Effector memory CD4-positive, alpha-beta T cell (primary cell): ENCODE measurements around the gene SRL.

Source experiments
- DNase-seq, 3 donors: peaks; one replicate each; pipeline ENCODE4 v3.0.0-alpha.2; 2020
- H3K27ac ChIP-seq: 2 replicates; pipeline ENCODE4 v1.7.0; 2013; ENCODE audit warnings: mild to moderate bottlenecking, low read length, moderate library complexity; ENCODE audit not compliant: insufficient read depth, poor library complexity, severe bottlenecking
- H3K27me3 ChIP-seq: replicated peaks from 2 replicates; pipeline ENCODE4 v1.7.0; 2013; ENCODE audit warnings: mild to moderate bottlenecking, low read length; ENCODE audit not compliant: insufficient read depth, control insufficient read depth, poor library complexity, severe bottlenecking
- H3K36me3 ChIP-seq: 2 replicates; pipeline ENCODE4 v1.7.0; 2013; ENCODE audit warnings: mild to moderate bottlenecking, low read length, moderate library complexity; ENCODE audit not compliant: control insufficient read depth, insufficient read depth
- H3K4me1 ChIP-seq: 2 replicates; pipeline ENCODE4 v1.7.0; 2013; ENCODE audit warnings: low read length, mild to moderate bottlenecking; ENCODE audit not compliant: control insufficient read depth, insufficient read depth, poor library complexity, severe bottlenecking
- H3K4me3 ChIP-seq: 2 replicates; pipeline ENCODE4 v1.7.0; 2013; ENCODE audit warnings: low read length, low read depth, mild to moderate bottlenecking; ENCODE audit not compliant: insufficient read depth, poor library complexity, severe bottlenecking
- H3K9me3 ChIP-seq: 2 replicates; pipeline ENCODE4 v1.7.0; 2013; ENCODE audit warnings: mild to moderate bottlenecking, low read length, moderate library complexity; ENCODE audit not compliant: control insufficient read depth

The SRL gene

DNA sequence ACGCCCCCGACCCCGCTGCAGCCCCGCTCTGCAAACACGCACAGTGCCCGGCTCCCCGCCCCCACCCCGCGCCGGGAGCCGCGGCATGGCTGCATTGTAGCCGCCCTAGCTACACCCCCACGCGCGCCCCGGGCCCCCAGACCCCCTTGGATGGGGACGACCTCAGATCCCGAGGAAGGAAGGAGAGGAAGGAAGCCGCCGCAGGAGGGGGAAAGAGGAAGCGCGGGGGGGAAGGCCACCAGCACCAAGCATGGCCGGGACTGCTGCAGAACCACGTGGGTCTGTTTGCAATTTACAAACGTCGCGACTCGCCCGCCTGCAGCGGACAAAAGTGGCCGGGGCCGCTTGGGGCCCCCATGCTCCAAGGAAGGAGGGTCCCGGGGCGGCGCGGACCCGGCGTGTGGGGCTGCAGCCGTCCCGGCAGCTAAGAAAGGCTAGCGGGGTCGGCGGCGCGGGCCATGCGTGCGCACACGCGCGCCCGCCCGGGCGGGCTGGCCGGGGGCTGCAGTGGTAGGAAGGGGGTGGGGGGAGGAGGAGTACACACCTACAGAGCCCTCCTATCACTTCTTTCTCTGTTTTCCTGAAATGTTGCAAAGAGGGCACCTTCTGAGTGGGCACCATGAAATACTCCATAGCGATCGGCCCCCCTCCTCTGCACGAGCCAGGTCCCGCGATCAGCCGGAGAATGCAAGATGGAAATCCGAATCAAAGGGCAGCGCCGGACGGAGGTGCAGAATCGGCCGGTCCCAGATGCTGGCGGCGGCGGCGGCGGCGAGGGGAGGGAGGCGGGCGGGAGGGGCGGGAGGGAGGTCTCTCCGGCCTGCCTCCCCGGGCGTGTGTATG is 30.5 kb upstream of the SRL start:
- no peaks in the 10 kb centered on the region for H3K9me3 ChIP-seq
- H3K27me3 ChIP-seq: no peaks in the 10 kb centered on the region
- no peak for DNase-seq
- H3K4me1 ChIP-seq: peaks cover 15% of the 10 kb centered on the region
- peak overlapping the region; percentile 98 for H3K4me3 ChIP-seq
- H3K36me3 ChIP-seq: no peaks in the 10 kb centered on the region
- peak overlapping the region; percentile 70 for H3K27ac ChIP-seq

DNA sequence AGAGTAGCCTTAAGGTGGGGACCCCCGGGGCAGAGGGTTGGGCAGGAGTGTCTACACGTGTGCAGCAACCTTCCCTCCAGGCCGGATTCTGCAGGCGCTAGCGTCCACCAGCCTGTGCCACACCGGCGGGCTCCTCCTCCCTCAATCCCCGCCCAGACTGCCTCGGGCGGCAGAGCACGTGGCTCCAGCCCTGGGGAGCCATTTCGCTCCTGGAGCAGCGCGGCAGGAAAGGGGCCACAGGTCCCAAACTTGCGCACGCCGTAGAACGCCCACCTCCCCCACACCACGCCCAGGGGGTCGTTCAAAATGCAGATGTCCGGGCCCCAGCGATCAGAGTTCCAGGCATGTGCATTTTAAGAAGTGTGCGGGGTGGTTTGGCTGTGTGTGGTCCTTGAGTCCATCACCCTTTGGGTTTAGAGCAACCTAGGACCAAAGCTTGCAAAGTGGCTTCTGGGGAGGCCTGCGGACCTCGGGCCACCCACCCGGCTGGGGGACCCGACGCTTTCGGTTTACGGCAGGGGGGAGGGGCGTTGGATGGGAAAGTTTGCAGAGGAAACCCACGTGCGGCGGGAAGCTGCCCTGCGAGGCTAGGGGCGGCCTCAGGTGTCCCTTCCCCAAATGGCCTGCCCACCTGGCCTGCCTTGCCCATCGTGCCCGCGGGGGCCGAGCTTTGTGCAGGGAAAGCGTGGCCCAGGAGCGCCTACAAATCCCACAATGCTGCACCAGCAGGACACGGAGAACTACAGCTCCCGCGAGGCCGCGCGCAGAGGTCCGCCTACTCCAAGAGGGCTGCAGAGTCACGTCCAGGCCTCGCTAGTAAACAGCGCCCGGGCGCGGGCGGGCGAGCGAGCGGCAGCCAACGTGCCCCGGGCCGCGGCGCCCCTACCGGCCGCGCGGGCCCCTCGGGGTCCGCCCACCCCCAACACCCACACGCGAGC is 29.6 kb upstream of the SRL start:
- DNase-seq: peak; percentile 66 to 82 (median 77)
- Histone ChIP-seq H3K4me1 (peaks cover 15% of the 10 kb centered on the region), H3K27ac (peak overlapping the region; percentile 70), H3K36me3 (no peaks in the 10 kb centered on the region), H3K27me3 (no peaks in the 10 kb centered on the region), H3K4me3 (peak overlapping the region; percentile 98), H3K9me3 (no peaks in the 10 kb centered on the region)

DNA sequence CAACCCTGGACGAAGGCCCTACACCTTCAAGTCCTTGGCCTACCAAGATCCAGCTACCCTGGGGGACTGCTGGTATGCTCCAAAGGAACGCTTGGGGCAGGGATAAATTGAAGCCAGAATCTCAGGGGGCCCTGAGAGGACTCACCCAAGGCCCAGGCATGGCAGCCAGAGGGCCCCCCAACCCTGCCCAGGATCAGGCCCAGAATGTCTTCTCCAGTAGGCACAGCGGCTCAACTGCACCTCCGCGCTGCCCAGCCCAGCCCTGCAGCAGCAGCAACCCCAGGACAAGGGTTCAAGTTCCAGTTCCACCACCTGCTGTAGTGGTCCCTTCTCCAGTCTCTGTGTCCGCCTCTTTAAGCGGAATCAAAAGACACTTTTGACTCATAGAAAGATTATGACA is 28.7 kb upstream of the SRL start:
- H3K4me1 ChIP-seq: peaks cover 15% of the 10 kb centered on the region
- H3K27me3 ChIP-seq: no peaks in the 10 kb centered on the region
- no peak overlapping the region for H3K4me3 ChIP-seq
- no peak for DNase-seq
- H3K9me3 ChIP-seq: no peaks in the 10 kb centered on the region
- no peak overlapping the region for H3K27ac ChIP-seq
- H3K36me3 ChIP-seq: no peaks in the 10 kb centered on the region

DNA sequence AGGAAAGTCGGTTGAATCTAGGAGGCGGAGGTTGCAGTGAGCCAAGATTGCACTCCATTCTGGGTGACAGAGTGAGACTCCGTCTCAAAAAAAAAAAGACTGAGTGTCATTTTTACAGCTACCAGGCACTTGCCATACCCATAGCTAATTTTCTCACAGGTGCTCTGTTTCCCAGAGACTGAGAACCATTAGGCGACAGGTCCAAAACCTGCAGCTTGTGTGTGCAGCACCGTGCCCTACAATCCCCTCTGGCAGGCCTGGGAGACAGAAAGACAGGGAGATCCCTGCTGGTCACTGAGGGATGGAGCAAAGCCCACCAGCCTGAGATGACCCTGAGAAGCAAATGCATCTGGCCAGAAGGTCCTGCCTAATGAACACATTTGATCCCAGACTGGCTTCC is 28.2 kb upstream of the SRL start:
- no peaks in the 10 kb centered on the region for H3K27me3 ChIP-seq
- H3K9me3 ChIP-seq: no peaks in the 10 kb centered on the region
- H3K36me3 ChIP-seq: no peaks in the 10 kb centered on the region
- no peak for DNase-seq
- peaks cover 15% of the 10 kb centered on the region for H3K4me1 ChIP-seq
- H3K27ac ChIP-seq: no peak overlapping the region
- H3K4me3 ChIP-seq: no peak overlapping the region

DNA sequence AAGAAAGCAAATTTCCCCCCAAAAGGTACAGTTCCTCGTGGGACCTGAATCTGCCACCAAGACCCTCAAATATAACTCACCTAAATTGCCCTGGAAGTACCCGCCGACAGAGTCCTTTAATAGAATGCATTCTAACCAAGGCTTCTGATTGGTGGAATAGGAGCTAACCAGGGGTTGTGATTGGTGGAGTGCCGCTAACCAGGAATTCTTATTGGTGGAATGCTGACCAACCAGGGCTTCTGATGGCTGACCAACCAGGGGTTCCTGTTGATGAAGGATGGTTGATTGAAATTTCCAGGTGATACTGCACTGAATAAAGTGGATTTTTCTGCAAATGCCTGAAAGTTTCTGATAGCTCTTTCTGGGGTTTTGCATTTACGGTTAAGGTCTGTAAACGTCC is 24.5 kb upstream of the SRL start:
- H3K27me3 ChIP-seq: no peaks in the 10 kb centered on the region
- H3K27ac ChIP-seq: no peak overlapping the region
- no peaks in the 10 kb centered on the region for H3K9me3 ChIP-seq
- no peak overlapping the region for H3K4me3 ChIP-seq
- no peak for DNase-seq
- H3K36me3 ChIP-seq: peaks cover 15% of the 10 kb centered on the region
- peaks cover 7% of the 10 kb centered on the region for H3K4me1 ChIP-seq

DNA sequence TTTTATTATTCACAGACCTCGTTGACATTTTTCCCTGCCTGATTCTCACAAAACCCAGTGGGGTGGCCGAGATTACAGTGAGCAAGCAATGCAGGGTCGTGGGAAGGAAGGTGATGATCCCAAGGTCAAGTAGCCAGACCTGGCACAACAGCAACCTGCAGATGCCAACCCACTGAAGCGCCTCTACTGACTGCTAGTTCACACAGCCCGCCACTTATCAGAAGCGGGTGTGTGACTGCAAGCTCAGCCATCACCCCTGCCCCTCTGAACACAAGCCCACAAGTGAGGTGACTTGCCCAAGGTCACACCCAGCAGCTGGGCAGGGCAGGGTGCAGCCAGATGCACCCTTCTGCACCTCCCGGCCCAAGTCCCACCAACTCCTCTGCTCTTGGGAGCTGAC is 23.8 kb upstream of the SRL start:
- DNase-seq: no peak
- Histone ChIP-seq H3K27me3 (no peaks in the 10 kb centered on the region), H3K36me3 (peaks cover 15% of the 10 kb centered on the region), H3K4me1 (no peaks in the 10 kb centered on the region), H3K9me3 (no peaks in the 10 kb centered on the region), H3K4me3 (no peak overlapping the region), H3K27ac (no peak overlapping the region)

DNA sequence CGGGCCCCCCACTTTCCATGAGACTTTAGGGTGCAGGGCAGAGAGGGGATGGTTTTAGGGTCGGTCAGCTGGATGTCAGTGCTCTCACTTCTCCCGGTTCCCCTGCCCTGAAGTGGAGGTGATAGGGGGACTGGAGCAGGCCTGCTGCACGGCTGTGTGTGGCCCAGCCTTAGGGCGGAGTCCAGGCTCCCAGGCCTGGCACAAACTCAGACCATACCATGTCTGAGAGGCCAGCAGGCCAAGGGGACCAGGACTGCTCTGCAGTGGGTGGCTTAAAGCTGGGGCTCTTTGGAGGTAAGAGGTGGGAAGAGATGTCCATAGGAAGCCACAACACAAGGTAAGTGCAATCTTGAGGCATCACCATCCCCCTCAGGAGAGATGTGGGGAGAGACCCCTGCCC is 22.7 kb upstream of the SRL start:
- no peaks in the 10 kb centered on the region for H3K9me3 ChIP-seq
- no peak for DNase-seq
- no peak overlapping the region for H3K27ac ChIP-seq
- H3K36me3 ChIP-seq: peaks cover 24% of the 10 kb centered on the region
- no peaks in the 10 kb centered on the region for H3K4me1 ChIP-seq
- H3K4me3 ChIP-seq: no peak overlapping the region
- no peaks in the 10 kb centered on the region for H3K27me3 ChIP-seq

DNA sequence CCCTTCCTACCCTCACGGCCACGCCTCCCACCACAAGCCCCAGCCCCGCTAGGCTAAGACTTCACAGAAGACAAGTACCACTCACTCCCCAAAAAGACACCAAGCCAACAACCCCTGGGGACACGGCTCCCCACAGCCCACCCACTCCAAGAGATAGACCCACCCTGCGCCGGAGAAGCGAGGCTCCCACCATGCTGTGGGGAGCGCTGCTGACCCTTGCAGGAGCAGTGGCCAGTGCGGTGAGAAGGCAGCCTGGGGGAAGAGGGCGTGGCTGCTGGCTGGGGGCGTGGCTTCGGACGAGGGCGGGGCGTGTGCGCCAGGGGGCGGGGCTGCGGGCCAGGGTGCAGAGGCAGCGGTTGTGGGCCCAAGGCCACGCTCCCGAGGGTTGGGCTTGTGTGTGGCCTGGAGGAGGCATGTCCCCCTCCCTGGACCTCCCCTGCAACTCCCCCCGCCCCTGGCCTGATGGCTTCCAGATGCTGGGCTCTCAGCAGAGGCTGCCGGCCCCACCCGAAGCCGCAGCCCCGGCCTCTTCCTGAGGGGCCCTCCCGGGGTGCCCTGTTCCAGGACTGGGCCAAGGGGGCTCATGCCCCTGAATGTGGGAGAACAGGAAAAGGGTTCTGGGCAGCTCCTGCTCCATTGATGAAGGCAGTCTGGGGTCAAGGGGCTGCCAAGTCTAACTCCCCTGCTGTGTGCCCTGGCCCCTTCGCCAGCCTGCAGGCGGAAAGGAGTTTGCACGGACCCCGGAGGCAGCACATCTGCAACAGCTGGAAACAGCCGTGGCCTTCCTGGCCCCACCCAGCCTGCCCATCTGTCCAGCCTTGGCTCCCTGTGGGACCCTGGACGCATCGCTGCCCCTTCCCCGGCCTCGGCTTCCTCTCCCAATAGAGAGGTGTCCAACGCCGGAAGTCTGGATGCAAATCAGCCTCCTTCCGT is 21.9 kb upstream of the SRL start:
- Histone ChIP-seq H3K27me3 (no peaks in the 10 kb centered on the region), H3K27ac (no peak overlapping the region), H3K9me3 (no peaks in the 10 kb centered on the region), H3K4me1 (no peaks in the 10 kb centered on the region), H3K36me3 (peaks cover 26% of the 10 kb centered on the region), H3K4me3 (no peak overlapping the region)
- no peak for DNase-seq

DNA sequence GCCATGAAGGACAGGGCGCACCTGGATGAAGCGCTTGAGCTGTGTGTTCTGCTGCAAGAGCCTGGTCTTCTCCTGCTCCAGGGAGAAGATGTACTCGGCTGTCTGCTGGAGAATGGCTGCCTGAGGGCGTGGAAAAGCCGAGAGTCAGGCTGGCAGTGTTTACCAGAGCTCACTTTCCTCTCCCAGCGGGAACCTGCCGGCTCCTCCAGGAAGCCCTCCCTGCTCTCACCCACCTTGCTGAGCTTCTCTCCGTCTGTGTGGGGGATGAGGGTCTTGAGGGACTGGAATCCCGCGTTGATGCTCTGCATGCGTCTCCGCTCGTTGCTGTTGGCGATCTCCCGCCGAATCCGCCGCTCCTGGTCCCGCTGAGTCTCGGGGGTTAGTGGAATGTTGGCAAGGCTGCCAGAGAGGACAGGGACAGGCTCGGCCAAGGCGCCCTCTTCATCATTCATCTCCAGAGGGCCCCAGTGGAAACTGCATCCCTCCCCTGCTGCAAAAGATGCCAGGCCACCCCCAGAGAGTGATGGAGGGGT is 20.5 kb upstream of the SRL start:
- peaks cover 26% of the 10 kb centered on the region for H3K36me3 ChIP-seq
- no peak overlapping the region for H3K4me3 ChIP-seq
- no peaks in the 10 kb centered on the region for H3K9me3 ChIP-seq

More for the DNA sequence above, 20.5 kb upstream of the SRL start:
- H3K27me3 ChIP-seq: no peaks in the 10 kb centered on the region
- no peak overlapping the region for H3K27ac ChIP-seq
- DNase-seq: no peak
- H3K4me1 ChIP-seq: no peaks in the 10 kb centered on the region
